ENCODE measurements around the gene NAA16. TPM values are rescaled to one million over a fixed set of nuclear protein-coding genes. Genes with fewer than 3 reads are reported as not detected.

NAA16 gene
- polyA plus RNA-seq, 1 donor from 2014 or later: 57.0 TPM

- H3K9me3 ChIP-seq (ENCODE audit: low read length): no peaks in the 10 kb centered on the region
- H3K4me3 ChIP-seq (ENCODE audit: low read length): no peak overlapping the region
- no peaks in the 10 kb centered on the region for H3K36me3 ChIP-seq (ENCODE audit: insufficient read depth, low read length)
- H3F3A ChIP-seq (ENCODE audit: insufficient read depth, low read length, poor library complexity, severe bottlenecking): no peaks in the 10 kb centered on the region
- H3K9me2 ChIP-seq (ENCODE audit: insufficient read depth, low read length): no peaks in the 10 kb centered on the region
- TF ChIP-seq RAD21 (conservative IDR thresholded peaks at IDR 0.05) (no peak), REST (IDR thresholded peaks at IDR 0.05; ENCODE audit: borderline replicate concordance) (no peak), SMC3 (conservative IDR thresholded peaks at IDR 0.05; ENCODE audit: poor library complexity) (no peak), CTCF (IDR thresholded peaks at IDR 0.05; ENCODE audit: poor library complexity, severe bottlenecking) (no peak), EZH2 (IDR thresholded peaks at IDR 0.05; ENCODE audit: borderline replicate concordance, insufficient read depth, low read length, poor library complexity, severe bottlenecking) (no peak), POLR2AphosphoS5 (IDR thresholded peaks at IDR 0.05) (no peak), MXI1 (conservative IDR thresholded peaks at IDR 0.05; ENCODE audit: poor library complexity, severe bottlenecking) (no peak), TAF1 (IDR thresholded peaks at IDR 0.05; ENCODE audit: low read depth) (no peak), EP300 (conservative IDR thresholded peaks at IDR 0.05; ENCODE audit: poor library complexity, severe bottlenecking) (no peak)
- no peak overlapping the region for H3K4me2 ChIP-seq (ENCODE audit: low read length)
- H3K79me2 ChIP-seq (replicated peaks; ENCODE audit: insufficient read depth, low read length): no peaks in the 10 kb centered on the region
- no peak overlapping the region for H2AFZ ChIP-seq (ENCODE audit: low read depth, low read length)
- no peaks in the 10 kb centered on the region for H3K27me3 ChIP-seq (ENCODE audit: insufficient read depth, low read depth, low read length)
- no peak overlapping the region for H3K9ac ChIP-seq (ENCODE audit: low read length)
- no peaks in the 10 kb centered on the region for H4K20me1 ChIP-seq (ENCODE audit: insufficient read depth)
- H3K27ac ChIP-seq (ENCODE audit: low read length): no peak overlapping the region
These were observed 78.5 kb downstream of the NAA16 start for GRCh38 chr13:41389580-41389979.

GRCh38 chr13:41394166-41394565 is 83.1 kb downstream of the NAA16 start:
- Histone ChIP-seq H3K4me2 (ENCODE audit: low read length) (no peak overlapping the region), H3K36me3 (ENCODE audit: insufficient read depth, low read length) (no peaks in the 10 kb centered on the region), H3F3A (ENCODE audit: insufficient read depth, low read length, poor library complexity, severe bottlenecking) (no peaks in the 10 kb centered on the region), H3K9ac (ENCODE audit: low read length) (no peak overlapping the region), H3K9me2 (ENCODE audit: insufficient read depth, low read length) (no peaks in the 10 kb centered on the region), H3K4me3 (ENCODE audit: low read length) (no peak overlapping the region), H3K27ac (ENCODE audit: low read length) (no peak overlapping the region), H2AFZ (ENCODE audit: low read depth, low read length) (no peak overlapping the region), H3K9me3 (ENCODE audit: low read length) (no peaks in the 10 kb centered on the region), H4K20me1 (ENCODE audit: insufficient read depth) (no peaks in the 10 kb centered on the region), H3K79me2 (replicated peaks; ENCODE audit: insufficient read depth, low read length) (no peaks in the 10 kb centered on the region), H3K27me3 (ENCODE audit: insufficient read depth, low read depth, low read length) (no peaks in the 10 kb centered on the region)
- TF ChIP-seq CTCF (IDR thresholded peaks at IDR 0.05; ENCODE audit: poor library complexity, severe bottlenecking) (no peak), EZH2 (IDR thresholded peaks at IDR 0.05; ENCODE audit: borderline replicate concordance, insufficient read depth, low read length, poor library complexity, severe bottlenecking) (no peak)
